Fibroblast of lung (primary cell): ENCODE results near the gene RHOT1. TPM values are rescaled to one million over a fixed set of nuclear protein-coding genes. Genes with fewer than 3 reads are reported as not detected.
A peak's percentile ranks its signal among the peaks of the same experiment; 100 is the strongest.

Experiments used
- DNase-seq, 2 donors: peaks; one replicate each; pipeline versions ENCODE4 v3.0.0 to v3.0.0-alpha.2; 2010; ENCODE audit warnings: low read depth in 2 of 2
- H2AFZ ChIP-seq: 2 replicates; pipeline ENCODE4 v1.5.1; 2012; ENCODE audit warnings: low read length, control low read depth, inconsistent platforms
- H3K27ac ChIP-seq: 2 replicates; pipeline ENCODE4 v1.5.1; 2011; ENCODE audit warnings: low read length, control low read depth; ENCODE audit not compliant: insufficient read depth
- H3K27me3 ChIP-seq: 2 replicates; pipeline ENCODE4 v1.5.1; 2011; ENCODE audit warnings: mild to moderate bottlenecking, low read length; ENCODE audit not compliant: control insufficient read depth, insufficient read depth
- H3K36me3 ChIP-seq: 2 replicates; pipeline ENCODE4 v1.5.1; 2011; ENCODE audit warnings: low read length; ENCODE audit not compliant: control insufficient read depth, insufficient read depth
- H3K4me1 ChIP-seq: 2 replicates; pipeline ENCODE4 v1.5.1; 2011; ENCODE audit warnings: low read length; ENCODE audit not compliant: control insufficient read depth, insufficient read depth; ENCODE audit errors: extremely low read depth
- H3K4me2 ChIP-seq: 2 replicates; pipeline ENCODE4 v1.5.1; 2011; ENCODE audit warnings: low read length, control low read depth; ENCODE audit not compliant: insufficient read depth; ENCODE audit errors: extremely low read depth
- H3K4me3 ChIP-seq, 4 experiments: fragments of 200-600 bp in 1 of 4; sonication (generic) in 1 of 4; replicated peaks in 1 of 4; 2 replicates each; pipeline ENCODE4 v1.5.1; 2011 to 2016; ENCODE audit warnings: low read length in 4 of 4, low read depth in 3 of 4, mild to moderate bottlenecking in 3 of 4, control low read depth in 2 of 4, inconsistent platforms in 1 of 4, mixed read lengths in 1 of 4; ENCODE audit not compliant: insufficient read depth in 1 of 4; ENCODE audit errors: control extremely low read depth in 1 of 4
- H3K79me2 ChIP-seq: 2 replicates; pipeline ENCODE4 v1.5.1; 2012; ENCODE audit warnings: mild to moderate bottlenecking, low read length, inconsistent platforms; ENCODE audit not compliant: control insufficient read depth, insufficient read depth
- H3K9ac ChIP-seq: 2 replicates; pipeline ENCODE4 v1.5.1; 2011; ENCODE audit warnings: mild to moderate bottlenecking, low read length, control low read depth; ENCODE audit not compliant: insufficient read depth
- H3K9me3 ChIP-seq: 2 replicates; pipeline ENCODE4 v1.5.1; 2012; ENCODE audit warnings: low read depth, low read length; ENCODE audit not compliant: control insufficient read depth, insufficient read depth
- H4K20me1 ChIP-seq: 2 replicates; pipeline ENCODE4 v1.5.1; 2011; ENCODE audit warnings: low read length; ENCODE audit not compliant: control insufficient read depth, insufficient read depth; ENCODE audit errors: extremely low read depth
- EZH2 ChIP-seq: IDR thresholded peaks from 2 replicates; pipeline ENCODE4 v1.5.1; 2012; ENCODE audit warnings: low read length, control low read depth, mild to moderate bottlenecking; ENCODE audit errors: missing control alignments
- polyA plus RNA-seq, 2 donors: library from polyadenylated mRNA; depleted of rRNA in 1 of 2; stranded (reverse) in 1 of 2; unstranded in 1 of 2; fragments of >200 nt; gene quantifications; 2 replicates each; pipeline ENCODE4 v1.2.1, GENCODE V29; 2011 to 2012; ENCODE audit warnings: missing spikeins in 1 of 2
- total RNA-seq: library from RNA; depleted of rRNA; stranded (reverse); fragments of >200 nt; gene quantifications from 2 replicates; pipeline ENCODE4 v1.2.1, GENCODE V29; 2014
- TF ChIP-seq, protein P1 (sequence below), 2 donors: IDR thresholded peaks in 1 of 2; conservative IDR thresholded peaks in 1 of 2; 1 replicate in 1 of 2; 2 replicates in 1 of 2; pipeline ENCODE4 v1.5.1; 2011 to 2012; ENCODE audit warnings: low read length in 2 of 2, control low read depth in 1 of 2, inconsistent platforms in 1 of 2, low read depth in 1 of 2, mild to moderate bottlenecking in 1 of 2

The RHOT1 gene
- total and polyA plus RNA-seq, 2 donors (not counting 1 experiment from before 2014, with no cell fraction given), result 45.6 to 58.8 TPM

DNA sequence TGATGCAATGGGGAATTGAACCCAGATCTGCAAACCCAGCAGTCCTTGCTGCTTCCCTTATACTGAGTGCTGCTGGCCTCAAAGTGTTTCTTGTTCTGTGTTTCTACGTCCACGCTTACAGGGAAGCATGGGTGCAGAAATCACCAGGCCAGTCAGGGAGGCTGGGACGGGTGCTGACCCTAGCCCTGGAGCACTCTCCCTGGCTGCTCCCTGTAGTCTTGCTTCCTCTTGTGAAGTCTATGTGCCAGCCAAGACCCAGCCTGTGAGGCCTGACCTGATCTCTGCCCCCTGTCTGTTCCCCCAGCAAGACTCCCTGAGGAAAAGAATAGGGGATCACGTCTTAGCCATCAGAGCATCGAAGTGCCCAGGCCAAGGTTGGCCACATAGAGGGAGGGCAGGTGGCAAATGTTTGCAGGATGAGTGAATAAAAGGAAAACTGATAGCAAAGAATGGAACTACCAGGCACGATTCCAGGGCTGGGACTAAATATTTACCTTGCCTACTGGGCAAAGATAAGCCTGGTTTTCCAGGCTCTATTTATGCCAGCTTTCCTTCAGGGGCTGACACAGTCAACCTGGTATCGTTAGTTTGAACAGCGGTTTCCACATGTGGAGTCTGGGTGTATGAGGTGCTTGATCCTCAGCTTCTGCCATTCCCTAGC lies 41.2 kb upstream of the RHOT1 start:
- Histone ChIP-seq H3K27me3 (no peaks in the 10 kb centered on the region), H4K20me1 (no peaks in the 10 kb centered on the region), H3K4me1 (no peaks in the 10 kb centered on the region), H3K79me2 (no peaks in the 10 kb centered on the region), H3K36me3 (no peaks in the 10 kb centered on the region), H3K9me3 (no peaks in the 10 kb centered on the region), H3K4me3 (no peak overlapping the region), H3K27ac (no peak overlapping the region), H2AFZ (no peak overlapping the region), H3K4me2 (no peak overlapping the region), H3K9ac (no peak overlapping the region)
- TF ChIP-seq EZH2, result no peak
- TF ChIP-seq, protein P1, sequence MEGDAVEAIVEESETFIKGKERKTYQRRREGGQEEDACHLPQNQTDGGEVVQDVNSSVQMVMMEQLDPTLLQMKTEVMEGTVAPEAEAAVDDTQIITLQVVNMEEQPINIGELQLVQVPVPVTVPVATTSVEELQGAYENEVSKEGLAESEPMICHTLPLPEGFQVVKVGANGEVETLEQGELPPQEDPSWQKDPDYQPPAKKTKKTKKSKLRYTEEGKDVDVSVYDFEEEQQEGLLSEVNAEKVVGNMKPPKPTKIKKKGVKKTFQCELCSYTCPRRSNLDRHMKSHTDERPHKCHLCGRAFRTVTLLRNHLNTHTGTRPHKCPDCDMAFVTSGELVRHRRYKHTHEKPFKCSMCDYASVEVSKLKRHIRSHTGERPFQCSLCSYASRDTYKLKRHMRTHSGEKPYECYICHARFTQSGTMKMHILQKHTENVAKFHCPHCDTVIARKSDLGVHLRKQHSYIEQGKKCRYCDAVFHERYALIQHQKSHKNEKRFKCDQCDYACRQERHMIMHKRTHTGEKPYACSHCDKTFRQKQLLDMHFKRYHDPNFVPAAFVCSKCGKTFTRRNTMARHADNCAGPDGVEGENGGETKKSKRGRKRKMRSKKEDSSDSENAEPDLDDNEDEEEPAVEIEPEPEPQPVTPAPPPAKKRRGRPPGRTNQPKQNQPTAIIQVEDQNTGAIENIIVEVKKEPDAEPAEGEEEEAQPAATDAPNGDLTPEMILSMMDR (conservative IDR thresholded peaks at IDR 0.05 in 1 of 2, IDR thresholded peaks at IDR 0.05 in 1 of 2; ENCODE audit: low read depth in 1 of 2, low read length in 2 of 2), result no peak
- no peak for DNase-seq

- no peaks in the 10 kb centered on the region for H3K79me2 ChIP-seq
- no peak overlapping the region for H3K9ac ChIP-seq
- no peaks in the 10 kb centered on the region for H3K27me3 ChIP-seq
- H3K4me2 ChIP-seq, result no peak overlapping the region
- no peak overlapping the region for H3K4me3 ChIP-seq
- DNase-seq, result no peak
- no peaks in the 10 kb centered on the region for H3K9me3 ChIP-seq
- no peak overlapping the region for H2AFZ ChIP-seq
- H3K27ac ChIP-seq, result no peak overlapping the region
- H3K4me1 ChIP-seq, result no peaks in the 10 kb centered on the region
- TF ChIP-seq EZH2, result no peak
- TF ChIP-seq, protein P1 (conservative IDR thresholded peaks at IDR 0.05 in 1 of 2, IDR thresholded peaks at IDR 0.05 in 1 of 2; ENCODE audit: low read depth in 1 of 2, low read length in 2 of 2), result no peak
- H3K36me3 ChIP-seq, result no peaks in the 10 kb centered on the region
- no peaks in the 10 kb centered on the region for H4K20me1 ChIP-seq
Measured at GRCh38 chr17:32102172-32102571, 40.1 kb upstream of the RHOT1 start.

DNA sequence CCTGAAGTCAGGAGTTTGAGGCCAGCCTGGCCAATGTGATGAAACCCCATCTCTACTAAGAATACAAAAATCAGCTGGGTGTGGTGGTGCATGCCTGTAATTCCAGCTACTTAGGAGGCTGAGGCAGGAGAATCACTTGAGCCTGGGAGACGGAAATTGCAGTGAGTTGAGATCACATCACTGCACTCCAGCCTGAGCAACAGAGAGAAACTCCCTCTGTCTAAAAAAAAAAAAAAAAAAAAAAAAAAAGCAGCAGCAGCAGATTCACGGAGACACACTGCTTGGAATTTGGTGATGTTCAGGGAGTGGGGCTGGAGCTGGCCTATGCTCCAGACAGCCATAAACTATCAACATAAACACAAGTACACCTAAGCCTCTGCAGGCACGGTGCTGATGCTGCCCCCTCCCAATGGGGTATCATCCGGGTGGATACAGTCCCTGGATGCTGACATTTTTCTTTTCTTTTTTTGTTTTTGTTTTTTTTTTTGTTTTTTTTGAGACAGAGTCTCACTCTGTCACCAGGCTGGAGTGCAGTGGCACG lies 39.6 kb upstream of the RHOT1 start:
- Histone ChIP-seq H3K27ac (no peak overlapping the region), H3K79me2 (no peaks in the 10 kb centered on the region), H3K36me3 (no peaks in the 10 kb centered on the region), H2AFZ (no peak overlapping the region), H3K27me3 (no peaks in the 10 kb centered on the region), H3K9me3 (no peaks in the 10 kb centered on the region), H3K4me1 (no peaks in the 10 kb centered on the region), H3K4me2 (no peak overlapping the region), H4K20me1 (no peaks in the 10 kb centered on the region), H3K9ac (no peak overlapping the region), H3K4me3 (no peak overlapping the region)
- TF ChIP-seq, protein P1 (conservative IDR thresholded peaks at IDR 0.05 in 1 of 2, IDR thresholded peaks at IDR 0.05 in 1 of 2; ENCODE audit: low read depth in 1 of 2, low read length in 2 of 2), result no peak
- no peak for TF ChIP-seq EZH2
- DNase-seq, result peak in 1 of 2 donors; percentile 13
